GM18520 (cell line): Measurements from ENCODE around the gene SYS1.
A peak's percentile ranks its signal among the peaks of the same experiment; 100 is the strongest.

Source experiments
- ATAC-seq: cut with Tn5 transposase; IDR thresholded peaks from one replicate; pipeline ENCODE4 v1.9.1; 2021; ENCODE audit not compliant: unreplicated experiment

The SYS1 gene

DNA sequence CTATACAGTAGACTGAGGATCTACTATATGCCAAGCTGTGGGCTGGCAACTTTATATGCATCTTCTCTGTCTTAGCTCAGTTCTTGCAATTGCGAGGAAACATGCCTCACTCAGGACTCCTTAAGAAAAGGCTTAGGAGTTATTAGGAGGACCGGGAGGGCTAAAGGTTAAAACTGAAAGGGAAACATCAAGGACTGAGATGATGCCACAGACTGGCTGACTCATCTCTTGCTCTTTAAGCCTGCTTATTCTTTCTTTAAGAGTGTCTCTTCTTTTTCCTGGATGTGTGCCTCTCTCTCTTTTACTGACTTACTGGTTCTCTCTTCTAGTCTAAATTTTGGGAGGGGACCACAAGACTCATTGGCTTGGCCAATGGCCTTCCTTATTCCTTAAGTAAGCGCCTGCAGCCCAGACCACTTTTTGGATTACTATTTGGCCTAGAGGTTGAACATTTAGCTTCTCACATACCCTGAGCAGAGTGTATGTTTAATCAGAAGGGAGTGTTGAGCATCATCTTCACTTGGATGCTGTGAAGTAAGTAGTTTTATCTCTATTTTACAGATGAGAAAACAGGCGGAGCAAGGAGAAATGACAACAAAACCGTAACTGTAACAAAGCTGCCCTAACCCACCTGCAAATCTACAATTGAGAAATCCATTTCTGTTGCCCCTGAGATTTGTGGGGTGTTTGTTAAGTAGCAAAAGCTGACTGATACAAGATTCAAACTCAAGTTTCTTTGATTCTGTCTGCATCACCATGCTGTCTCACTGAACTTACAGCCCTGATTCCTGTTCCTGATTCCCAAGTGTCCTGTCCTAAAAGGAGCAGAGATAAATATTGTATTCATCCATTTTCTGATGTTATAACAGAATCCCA, 7.5 kb upstream of the SYS1 start:
- ATAC-seq, result no peak

DNA sequence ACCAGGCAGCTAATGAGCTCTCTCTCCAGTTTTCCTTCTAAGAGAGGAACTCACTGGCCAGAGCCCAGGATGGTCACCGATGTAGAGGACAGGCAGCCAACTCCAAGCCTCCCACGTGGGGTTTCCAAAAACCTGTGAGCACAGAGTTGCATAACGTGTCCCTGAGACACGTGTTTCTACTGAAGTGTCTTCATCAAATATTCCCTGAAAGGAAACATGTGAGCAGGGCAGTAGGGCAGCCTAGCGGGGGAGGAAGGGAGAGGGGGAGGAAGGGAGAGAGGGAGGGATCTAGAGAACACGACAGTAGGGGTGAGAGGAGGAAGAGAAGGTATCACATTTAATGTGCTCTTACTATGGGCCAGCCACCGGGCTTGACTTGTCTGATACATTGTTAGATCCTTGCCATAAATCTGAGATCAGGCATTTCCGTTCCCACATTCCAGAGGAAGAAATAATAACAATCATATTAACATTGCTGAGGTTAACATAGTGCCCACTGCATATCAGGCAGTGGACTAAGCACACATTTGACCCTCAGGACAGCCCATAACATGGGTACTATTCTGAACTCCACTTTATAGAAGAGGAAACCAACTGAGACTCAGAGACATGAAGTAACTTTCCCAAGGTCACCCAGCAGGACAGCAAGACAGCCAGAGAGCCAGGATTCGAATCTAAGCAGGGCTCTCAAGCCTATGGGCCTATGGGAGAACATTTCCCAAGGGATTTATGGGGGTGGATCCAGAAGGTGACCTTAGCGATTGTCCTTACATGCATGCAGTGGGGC, 4.5 kb upstream of the SYS1 start:
- no peak for ATAC-seq

DNA sequence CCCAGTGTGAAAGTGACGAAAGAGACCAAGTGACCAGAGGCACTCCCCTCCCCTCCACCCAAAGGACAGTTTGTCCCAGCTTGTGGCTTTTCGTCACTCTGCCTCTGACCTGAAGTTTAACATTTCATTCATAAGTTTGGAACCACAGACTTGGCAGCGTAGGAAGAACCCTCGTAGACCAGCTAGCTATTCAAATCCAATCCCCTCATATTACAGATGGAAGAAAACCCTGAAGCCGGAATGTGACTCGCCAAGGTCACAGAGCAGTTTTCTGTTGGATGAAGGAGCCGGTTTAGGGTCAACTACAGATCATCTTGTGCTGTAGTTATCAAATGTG, 3.9 kb upstream of the SYS1 start:
- ATAC-seq, result no peak

DNA sequence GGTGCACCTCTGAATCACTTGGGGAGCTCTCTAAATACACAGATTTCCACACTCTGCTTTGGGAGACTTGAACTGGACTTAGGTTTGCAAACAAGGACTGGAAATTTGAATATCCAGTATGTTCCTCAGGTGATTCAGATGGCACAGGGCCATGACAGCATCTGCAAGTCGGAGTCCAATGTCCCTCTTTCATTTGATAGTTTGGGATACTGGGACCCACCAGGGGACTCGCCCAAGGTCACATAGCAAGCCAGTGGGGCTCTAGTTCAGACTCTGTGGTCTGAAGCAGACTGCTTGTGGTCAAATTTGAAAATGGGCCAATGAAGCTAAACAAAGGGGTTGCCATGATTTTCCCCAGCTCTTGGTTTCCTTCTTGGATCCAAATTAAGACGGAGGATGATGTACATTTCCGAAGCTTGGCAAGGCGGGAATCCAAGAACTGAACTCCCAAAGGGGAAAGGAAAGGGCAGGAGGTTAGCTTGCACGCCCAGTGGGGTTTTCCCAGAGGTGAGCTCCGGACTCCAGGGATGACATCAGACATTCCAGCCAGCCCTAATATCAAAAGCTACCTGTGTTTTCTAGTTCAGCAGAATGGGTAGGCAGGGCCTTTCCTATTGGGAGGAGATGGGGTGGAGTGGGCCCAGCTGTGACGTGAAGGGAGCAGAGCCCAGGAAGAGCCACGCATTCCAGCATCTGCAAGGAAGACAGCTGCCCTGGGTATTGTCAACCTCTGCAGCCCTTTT, 3.4 kb upstream of the SYS1 start:
- no peak for ATAC-seq

DNA sequence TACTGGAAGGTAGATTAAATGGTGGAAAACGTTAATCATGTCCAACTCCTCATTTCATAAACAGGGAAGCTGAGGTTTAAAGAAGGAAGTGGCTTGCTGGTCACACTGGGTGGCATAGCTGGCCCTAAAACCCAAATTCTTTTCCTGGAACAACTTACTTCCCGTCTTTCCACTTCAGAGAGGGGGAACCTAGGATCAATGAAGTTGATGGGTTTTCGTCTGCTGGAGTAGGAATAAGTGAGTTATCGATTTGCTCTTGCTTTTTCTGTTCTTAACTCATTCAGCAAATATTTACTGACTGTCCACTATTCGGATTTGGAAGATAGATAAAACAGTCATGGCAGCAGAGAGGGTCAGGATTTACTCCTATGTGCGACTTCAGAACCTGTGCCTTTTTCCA, 1.2 kb upstream of the SYS1 start:
- ATAC-seq, result no peak

DNA sequence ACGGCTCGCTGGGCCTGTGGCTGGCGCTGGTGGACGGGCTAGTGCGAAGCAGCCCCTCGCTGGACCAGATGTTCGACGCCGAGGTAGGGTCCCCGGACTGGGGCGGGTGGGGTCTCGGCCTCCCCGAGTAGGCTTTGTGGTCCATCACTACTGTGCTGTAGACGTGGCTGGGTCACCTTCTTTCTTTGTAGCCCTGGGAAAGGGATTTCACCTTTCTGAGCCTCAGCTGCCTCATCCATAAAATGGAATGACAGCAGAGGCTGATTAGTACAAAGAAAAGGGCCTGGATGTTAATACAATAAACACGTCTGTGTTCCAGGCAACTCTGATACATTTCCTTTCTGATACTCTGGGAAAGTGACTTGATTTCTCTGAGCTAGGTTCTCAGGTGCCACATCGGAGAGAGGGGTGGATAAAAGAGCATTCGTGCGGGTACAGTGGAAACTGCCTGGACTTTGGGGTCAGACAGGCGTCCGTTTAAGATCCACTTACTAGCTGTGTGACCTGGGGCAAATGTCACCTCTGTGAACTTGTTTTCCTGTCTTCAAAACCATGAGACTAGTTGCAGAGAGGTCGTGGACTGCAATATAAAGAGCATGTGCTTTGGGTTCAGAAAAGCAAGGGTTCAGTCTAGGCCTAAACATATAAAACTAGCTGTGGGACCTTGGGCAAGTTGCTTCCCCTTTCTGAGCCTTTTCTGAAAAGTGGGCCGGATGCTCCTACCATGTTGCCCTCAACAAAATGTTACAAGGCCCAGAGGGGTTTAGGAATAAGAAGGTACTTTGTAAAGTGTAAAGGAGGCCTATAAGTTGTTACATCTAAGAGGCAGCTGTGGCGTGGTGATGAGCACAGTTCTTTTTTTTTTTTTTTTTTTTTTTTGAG, 896 bp downstream of the SYS1 start:
- no peak for ATAC-seq

DNA sequence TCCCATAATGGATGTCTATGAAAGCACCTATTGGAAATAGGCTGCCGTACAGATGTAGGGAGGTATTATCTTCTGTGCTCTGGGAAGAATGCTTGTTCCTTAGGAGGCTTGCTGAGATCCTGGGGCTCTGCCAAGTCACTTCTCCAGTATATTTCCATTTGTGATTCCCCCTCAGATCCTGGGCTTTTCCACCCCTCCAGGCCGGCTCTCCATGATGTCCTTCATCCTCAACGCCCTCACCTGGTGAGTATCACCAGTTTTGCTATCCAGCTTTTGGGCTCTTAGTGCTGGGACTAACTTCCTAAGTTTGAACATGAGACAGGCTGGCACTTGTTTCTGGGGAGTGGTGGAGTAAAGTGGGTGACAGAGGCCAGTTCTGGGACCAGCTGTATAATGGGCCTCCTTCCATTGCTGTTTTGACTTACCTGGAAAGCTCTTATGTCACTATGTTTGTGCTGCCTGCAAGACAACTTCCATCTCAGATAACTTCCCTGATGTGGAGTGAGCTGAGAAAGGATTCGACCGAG, 2.6 kb downstream of the SYS1 start:
- no peak for ATAC-seq

DNA sequence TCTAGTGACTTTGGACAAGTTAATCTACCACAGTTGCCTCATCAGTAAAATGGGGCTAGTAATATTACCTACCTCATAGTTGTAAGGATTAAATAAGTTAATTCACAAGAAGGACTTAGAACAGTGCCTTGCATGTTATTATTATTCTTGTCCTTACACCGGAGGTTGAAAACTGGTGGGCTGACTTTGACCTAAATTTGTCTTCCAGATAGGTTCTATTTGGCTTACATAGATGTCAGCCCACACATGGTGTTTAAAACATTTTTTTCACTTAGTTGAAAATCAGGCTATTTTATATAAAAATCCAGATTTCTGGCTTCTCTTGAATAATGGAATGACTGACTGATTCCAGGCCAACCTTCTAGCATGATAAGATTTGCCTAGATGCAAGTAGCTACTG, 3.2 kb downstream of the SYS1 start:
- no peak for ATAC-seq

DNA sequence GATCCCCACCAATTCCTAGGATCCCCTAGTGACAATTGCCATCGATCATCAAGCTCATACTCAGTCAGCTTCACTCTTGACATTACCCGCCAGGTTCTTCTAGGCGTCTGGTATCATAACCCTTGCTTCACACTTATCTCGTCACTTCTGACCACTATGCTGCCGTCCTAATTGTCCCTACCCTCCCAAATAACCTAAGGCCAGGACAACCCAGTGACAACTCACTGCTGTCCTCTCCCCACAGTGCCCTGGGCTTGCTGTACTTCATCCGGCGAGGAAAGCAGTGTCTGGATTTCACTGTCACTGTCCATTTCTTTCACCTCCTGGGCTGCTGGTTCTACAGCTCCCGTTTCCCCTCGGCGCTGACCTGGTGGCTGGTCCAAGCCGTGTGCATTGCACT, 3.7 kb downstream of the SYS1 start:
- no peak for ATAC-seq

DNA sequence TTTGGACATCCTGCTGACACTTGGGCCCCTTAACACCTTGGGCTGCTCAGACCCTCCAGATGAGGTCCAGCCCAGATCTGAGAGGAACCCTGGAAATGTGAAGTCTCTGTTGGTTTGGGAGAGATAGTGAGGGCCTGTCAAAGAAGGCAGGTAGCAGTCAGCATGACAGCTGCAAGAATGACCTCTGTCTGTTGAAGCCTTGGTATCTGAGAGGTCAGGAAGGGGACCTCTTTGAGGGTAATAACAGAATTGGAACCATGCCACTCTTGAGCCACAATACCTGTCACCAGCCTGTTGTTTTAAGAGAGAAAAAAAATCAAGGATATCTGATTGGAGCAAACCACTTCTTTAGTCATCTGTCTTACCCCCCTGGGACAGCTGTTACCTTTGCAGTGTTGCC, 4.2 kb downstream of the SYS1 start:
- no peak for ATAC-seq

DNA sequence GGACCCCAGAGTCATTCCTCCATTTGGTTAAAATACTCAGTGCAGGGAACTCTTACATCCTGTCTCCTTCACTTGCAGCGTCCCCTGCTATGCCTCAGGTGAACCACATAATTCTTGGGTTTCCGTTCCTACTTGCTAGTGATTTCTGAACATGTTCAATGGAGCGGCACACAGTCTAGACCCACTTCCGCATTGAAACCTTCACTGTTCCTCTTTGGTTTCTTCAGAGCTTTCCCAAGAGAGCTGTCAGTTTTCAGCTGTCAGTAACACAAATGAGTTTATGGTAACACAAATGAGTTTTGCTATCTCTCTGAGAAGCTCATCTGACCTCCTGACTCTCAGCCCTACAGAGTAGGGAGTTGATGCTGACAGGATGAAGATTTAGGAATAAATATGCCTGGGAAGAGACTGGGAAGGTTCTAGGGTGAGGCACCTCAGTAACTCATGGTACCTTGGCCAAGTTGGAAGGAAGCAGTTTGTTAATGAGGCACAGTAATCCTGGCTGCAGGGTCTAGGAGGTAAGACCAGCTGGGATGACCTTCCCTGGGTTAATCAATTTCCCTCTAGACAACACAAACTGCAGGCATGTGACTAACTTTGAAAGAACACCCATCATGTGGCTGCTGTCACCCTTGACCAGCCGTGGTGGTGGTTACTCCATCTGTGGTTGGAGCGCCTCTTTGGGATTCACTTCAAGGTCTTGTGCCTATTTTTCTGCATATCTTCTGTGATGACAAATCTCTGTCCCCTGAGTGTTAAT, 5.4 kb downstream of the SYS1 start:
- ATAC-seq, result peak; percentile 61

DNA sequence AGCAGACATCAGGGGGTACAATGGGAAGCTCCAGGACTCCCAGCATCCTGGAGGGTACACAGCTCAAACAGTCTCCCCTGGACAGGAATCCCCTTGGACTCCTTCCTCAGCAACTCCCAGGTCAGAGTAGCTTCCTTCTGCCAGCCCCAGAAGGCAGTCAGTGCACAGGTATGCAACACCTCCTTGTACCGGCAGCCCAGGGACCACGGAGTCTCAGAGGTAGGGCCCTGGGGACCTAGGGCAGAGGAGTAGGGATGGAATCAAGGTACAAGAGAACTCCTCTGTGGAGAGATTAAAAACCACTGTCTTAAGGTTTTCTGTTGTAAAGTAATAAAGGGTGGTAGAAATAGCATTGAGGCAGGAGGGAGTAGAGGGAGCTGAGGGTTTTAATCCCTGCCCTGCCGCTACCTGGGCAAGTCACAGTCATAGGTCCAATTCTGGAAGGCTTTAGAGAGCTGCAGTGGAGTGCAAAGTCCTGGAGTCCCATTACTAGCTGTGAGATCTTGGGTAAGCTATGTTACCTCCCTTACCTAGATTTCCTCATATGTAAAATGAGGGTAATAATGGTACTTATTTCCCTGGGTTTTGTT, 7.7 kb downstream of the SYS1 start:
- no peak for ATAC-seq

DNA sequence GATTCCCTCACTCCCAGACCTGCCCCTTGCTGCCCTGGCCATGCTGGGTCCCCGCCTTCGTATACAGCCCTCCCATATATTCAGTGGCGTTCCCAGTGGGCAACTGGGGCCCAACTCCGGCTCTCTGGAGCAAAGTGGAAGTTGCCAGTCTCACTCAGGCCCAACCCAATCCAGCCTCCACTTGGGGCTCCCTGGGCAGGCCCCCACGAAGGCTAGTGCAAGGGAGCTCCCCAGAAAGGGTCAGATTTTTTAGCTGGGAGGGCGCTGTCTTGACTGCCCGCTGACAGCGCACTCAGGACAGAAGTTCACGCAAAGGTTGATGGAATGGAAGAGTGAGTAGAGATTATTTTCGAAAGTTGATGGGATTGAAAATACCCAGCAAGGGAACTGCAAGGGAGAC, 9.3 kb downstream of the SYS1 start:
- ATAC-seq, result no peak

DNA sequence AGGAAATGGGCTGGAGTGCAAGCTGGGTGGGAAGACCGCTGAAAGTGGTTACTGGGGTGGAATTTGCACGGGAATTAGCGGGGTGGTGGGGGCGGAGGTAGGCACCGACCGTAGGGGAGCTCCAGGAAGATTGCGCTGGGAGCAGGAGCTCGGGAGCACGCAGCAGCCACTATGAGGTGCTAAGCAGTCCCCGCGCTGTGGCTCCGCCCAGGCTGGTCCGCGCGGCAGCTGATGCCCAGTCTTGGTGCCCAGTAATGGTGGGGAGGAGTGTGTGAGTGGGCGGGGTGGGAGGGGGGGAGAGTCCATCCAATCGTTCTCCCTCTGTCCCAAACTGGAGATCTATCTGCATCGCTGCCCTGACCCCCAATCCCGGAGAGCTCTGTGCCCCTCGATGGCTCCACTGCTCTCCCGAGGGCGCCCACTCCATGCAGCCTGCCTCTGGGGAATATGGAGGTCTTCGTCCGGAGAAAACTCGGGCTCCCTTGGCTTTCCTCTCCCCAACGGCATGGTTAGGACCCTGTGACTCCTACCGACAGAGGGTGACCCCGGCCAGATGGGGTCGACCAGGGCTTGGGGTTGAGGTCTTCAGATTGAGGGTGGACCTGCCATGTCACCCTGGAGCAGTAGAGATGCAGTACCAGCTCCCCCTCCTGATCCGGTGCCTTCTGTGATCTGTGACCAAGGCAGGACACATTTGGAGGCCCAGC, 9.8 kb downstream of the SYS1 start:
- ATAC-seq, result no peak

DNA sequence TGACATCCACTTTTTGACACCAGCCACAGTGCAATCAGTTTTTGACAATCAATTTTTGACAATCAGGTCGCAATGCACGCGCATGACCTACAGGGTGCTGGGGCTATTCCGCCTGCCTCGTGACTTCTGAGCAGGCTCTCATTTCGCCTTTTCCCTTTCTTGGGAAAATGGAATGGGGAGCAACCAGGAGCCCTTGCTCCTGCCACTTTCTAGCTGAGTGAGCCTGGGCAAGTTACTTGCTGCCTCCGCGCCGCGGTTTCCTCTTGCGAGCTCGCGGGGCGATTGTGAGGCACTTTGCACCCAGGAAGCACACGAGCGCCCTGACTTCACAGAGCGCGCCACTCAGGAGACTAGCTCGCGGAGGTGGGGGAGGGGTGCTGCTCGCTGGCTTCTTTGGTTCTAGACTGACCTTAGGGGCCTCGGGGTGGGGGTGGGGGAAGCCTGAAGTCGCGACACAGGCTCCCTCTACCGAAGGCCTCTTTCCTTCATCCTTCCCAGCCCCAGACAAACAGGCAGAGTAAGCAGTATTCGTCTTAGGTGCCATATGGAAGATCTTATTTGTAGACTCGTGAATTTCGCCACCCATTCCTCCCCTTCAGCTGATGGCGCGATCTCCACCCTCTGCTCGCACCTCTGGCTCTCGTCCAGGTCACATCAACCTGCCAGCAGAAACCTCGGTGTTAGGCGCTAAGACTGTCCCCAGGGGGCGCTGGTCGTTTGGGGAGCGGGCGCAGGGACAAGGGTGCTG, 10.6 kb downstream of the SYS1 start:
- no peak for ATAC-seq

DNA sequence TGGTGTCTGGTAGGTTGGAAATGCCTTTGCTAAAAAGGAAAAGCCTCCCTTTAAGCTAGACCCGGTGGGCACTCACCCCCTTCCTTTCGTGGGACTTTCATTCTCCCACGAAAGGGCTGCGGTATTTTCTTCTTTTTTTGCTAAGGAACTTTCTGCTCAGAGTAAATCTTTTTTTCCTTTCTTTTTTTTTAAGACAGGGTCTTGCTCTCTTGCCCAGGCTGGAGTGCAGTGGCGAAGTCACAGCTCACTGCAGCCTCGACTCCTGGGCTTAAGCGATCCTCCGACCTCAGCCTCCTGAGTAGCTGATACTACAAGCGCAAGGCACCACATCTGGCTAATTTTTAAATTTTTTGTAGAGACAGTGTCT, 11.1 kb downstream of the SYS1 start:
- ATAC-seq, result no peak

DNA sequence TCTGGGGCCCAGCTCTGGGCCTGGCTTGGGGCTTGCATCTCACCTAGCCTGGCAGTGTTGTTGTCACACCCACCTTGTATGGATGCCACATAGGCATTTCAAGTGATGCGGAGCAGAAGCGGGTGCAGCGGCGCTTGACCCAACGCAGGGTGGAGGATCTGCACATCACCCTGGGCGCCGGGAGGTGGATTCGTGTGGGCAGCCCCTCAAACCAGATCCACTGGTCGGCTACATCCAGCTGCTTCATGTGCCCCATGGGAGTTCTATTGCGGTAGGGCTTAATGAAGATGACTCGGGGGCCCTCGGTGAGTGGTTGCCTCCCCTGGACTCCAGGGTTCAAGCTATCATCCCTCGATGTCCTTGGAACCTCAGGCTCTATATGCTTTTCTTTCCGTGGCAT, 12.0 kb downstream of the SYS1 start:
- no peak for ATAC-seq

DNA sequence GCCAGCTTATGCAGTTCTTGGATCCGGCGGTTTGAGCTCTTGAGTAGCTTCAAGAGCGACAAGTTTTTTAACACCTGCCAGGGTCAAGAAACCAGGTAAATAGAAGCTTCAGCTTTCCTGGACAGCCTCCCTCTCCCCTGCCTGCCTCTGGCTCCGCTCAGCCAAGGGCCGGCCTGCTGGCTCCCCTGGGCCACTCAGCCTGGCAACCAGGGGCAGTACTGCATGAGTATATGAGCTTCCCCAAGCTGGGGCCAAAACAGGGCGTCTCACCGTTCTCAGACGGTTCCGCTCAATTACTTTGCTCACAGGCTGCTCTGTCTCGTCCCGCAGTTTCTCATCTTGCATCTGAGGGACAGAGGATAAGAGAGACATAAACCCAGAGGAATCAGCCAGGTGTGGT, 14.3 kb downstream of the SYS1 start:
- no peak for ATAC-seq
